Middle frontal gyrus (tissue), 1 donor: ENCODE measurements around the gene QSOX1.

ENCODE experiments used
- DNase-seq: peaks from one replicate; pipeline ENCODE4 v3.0.0-alpha.2; 2015; ENCODE audit warnings: low spot score; ENCODE audit errors: extremely low spot score

QSOX1 gene

DNA sequence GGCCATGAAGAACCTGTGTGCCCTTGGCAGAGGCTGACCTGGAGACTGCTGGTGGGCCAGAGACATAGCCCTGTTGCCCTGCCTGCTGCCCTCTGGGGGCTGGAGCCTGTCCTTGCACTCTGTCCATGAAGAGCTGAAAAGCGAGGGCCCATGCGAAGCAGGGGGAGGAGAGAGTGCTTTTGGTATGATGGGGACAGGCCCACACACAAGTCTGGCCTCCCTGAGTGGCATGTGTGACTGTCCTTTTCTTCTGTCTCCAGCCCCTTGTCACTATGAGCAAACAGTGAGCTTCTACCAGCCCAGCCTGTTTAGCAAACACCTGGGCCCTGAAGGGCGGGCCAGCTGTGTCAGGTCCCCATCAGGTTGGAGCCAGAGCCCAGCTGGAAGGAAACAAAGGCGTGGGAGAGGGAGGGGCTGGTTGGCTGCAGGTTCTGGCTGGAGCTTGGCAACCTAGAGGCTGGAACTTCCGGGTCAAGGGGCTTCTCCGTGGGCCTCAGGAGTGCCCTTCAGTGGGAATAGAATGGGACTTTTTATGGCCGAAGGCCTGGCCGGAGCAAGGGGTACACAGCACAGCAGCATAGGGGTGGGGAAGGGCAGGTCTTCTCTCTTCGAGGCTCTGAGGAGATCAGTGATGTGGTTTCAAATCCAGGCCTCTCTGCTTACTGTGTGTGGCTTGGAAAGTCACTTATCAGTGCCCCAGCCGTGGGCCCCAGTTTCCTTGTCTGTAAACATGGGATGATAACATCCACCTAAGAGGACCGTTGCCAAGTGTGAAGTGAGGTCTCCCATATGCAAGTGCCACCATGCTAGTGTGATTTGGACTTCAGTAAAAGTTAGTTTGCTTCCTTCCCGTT lies 14.3 kb downstream of the QSOX1 start:
- DNase-seq, result no peak

DNA sequence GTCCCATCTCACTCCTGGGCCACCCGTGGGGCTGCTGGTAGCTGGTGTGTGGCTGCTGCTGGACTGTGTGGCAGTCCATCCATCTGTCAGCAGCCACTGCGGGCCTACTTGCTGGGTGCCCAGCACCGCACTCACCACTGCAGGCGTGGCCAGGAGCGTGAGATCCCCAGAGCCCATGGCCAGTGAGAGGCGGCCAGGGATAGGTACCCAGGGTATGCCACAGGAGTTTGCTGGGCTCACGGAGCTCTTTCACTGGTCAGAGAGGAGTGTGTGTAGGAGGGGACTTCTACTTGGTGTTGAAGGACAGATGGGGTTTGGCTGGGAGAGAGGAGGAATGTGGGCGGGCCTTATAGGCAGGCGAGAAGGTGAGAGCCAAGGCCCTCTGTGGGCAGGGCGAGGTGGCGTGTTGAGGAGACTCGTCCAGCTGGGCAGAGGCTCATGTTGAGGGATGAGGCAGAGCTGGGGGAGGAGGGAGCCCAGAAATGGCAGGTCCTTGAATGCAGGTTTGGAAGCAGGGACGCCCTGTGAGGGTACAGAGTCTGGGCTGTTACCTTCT lies 15.0 kb downstream of the QSOX1 start:
- no peak for DNase-seq

DNA sequence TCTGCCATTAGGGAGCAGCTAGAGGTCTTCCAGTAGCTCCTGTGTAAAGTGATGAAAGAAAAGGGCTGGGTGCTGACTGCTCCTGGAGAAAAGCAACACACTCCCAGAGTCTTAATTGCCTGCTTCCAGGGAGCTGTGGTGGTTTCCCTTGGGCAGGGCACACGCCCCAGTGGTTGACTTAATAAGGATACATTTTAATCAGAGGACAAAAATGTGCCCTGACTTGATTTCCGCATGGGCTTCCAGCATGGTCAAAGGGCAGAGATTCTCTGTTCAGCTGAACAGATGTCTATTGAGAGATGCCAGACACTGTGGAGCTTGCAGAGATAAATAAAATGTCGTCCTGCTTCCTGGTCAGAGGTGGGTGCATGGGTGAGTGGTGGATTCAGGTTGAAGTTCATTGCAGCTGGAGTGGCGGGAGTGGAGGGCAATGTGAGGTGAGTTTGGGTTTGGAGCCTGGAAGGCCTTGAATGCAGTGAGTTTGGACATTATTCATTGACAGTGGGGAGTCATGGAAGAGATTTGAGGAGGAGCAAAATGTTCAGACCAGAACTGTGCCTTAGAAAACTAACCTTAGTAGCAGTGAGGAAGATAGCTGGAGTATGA lies 16.0 kb downstream of the QSOX1 start:
- DNase-seq, result no peak

DNA sequence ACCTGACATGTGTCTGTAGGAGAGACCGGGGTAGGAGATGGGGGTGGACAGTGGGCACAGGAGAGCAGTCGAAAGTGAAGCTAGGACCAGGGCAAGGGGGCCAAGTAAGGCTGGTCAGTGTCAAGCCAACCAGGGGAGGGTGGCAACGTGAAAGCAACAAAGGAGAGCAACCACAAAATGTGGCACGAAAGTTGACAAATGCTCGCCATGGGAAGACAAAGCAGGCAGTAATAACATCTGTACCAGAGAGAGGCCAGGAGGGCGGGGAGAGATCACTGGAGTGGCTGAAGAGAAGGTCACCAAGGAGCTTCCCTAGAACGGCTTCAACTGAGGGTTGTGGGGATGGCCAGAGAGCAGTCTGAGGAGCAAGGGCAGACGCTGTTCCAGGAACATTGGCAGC lies 17.0 kb downstream of the QSOX1 start:
- DNase-seq, result no peak

DNA sequence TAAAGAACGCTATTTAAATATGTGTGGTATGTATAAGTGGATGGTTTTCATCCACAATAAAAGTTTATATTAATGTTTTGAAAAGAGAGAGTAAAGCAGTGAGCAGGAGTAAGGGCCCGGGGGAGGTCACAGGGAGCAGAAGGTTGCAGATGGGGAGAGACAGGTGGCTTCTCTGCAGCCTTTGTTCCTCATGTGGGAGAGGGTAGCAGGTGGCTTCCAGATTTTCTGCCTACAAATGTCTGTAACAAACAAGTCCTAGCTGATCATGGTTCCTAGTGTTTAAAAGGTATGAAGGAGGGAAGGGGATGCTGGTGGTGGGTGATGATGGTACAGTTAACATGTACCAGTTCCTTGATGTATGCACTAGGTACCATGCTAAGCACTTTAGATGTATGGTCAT lies 18.8 kb downstream of the QSOX1 start:
- no peak for DNase-seq

- no peak for DNase-seq
Observed at GRCh38 chr1:180173952-180174351, 19.3 kb downstream of the QSOX1 start.

DNA sequence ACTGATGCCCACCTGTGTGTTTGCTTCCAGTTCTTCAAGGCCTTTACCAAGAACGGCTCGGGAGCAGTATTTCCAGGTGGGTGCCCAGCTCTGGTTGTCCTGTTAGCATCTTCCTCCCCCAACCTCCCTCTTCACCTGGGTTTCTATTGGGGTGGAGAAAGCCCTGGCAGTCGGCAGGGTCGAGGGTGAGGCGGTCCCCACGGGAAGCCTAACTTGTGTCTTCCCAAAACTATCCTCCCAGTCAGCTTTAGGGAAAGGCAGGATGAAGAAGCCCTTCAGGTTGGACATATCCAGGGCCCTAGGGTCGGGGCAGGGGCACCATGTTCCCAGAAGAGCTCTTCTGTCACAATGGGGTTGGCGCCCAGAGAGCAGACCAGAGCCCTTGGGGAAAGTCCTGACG lies 20.6 kb downstream of the QSOX1 start:
- DNase-seq, result no peak

- no peak for DNase-seq
Observed at GRCh38 chr1:180175806-180176205, 21.1 kb downstream of the QSOX1 start.

GRCh38 chr1:180176965-180177364 lies 22.3 kb downstream of the QSOX1 start:
- DNase-seq, result no peak

DNA sequence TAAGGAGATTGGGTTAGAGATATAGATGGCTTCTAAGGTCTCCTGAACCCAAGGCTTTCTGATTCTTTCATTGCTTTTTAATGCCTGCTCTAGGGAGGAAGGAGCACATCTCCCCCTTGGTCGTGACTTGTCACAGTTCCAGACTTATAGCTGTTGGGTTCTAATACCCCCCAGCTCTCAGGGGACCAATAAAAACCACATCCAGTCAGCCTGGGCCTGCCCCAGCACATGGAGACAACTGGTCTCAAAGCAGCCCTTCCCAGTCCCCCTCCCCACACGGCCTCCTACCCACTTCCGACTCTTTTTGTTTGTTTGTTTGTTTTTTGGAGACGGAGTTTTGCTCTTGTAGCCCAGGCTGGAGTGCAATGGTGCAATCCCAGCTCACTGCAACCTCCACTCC lies 23.3 kb downstream of the QSOX1 start:
- DNase-seq, result no peak

- DNase-seq, result peak; percentile 47
Observed at GRCh38 chr1:180178511-180179161, 24.0 kb downstream of the QSOX1 start.

- no peak for DNase-seq
Observed at GRCh38 chr1:180179162-180179957, 24.7 kb downstream of the QSOX1 start.

DNA sequence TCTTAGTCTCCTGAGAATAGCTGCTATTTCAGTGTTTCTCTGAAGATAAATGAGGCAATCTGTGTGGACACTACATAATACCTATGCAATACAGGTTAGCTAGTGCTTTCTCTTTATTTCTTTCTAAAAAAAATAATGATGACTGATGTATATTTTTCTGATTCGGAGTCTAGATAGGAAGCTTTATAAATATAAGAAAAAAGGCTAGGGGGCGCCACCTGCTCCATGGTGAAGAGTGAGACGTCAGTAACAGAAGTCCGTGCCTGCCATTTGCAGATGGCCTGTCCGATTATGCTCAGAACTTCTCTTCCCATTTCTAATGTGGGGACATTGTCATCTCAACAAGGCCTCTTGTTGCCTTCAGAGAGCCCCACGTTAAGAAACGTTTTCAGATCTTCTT lies 26.4 kb downstream of the QSOX1 start:
- no peak for DNase-seq

- no peak for DNase-seq
Observed at GRCh38 chr1:180181996-180182642, 27.4 kb downstream of the QSOX1 start.

DNA sequence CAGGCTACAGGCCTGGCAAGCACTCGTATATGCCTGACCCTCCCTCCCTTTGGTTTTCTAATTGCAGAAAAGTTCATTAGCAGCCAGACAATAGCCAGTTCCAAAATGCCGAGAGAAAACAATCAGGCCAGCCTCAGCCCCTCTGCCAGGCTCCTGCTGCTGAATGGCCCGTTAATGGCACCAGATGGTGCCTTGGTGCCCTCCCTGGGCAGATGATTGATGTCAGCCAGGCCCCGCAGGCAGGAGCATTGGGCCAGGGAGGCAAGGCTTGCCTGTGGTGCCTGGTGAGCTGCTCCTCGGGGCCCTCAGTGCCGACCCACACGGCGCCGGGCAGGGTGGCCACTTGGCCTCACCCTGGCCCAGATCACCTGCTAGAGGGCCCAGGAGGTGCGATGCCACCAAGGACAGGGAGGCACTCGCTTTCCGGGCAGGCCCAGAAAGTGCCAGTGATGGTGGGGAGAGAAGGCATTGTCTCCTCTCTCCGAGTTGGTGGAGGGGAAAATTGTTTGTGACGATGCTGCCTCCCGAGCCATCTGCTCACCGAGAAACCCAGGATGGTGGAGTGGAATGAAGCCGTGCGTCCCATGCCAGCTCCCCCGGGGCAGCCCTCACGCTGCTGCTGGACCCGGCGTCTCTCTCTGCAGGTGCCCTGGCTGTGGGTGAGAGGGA lies 28.1 kb downstream of the QSOX1 start:
- no peak for DNase-seq

DNA sequence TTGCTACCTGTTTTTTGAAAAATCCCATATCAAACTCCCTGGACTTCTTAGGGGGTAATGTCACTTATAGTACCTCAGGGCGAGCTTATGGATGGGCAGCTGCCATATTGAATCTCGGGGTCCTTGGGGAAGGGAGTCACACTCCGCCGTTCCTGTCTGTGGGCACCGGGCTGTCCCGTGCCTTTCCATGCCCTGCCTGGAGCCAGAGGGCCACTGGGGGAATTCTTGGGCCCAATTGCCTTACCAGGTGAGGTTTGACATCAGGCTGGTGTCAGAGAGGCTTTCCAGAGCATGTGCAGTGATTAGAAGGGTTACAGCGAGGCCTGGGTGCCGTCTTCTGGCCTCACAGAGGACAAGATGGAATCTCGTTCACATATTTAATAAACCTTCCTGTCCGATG lies 28.8 kb downstream of the QSOX1 start:
- DNase-seq, result no peak

DNA sequence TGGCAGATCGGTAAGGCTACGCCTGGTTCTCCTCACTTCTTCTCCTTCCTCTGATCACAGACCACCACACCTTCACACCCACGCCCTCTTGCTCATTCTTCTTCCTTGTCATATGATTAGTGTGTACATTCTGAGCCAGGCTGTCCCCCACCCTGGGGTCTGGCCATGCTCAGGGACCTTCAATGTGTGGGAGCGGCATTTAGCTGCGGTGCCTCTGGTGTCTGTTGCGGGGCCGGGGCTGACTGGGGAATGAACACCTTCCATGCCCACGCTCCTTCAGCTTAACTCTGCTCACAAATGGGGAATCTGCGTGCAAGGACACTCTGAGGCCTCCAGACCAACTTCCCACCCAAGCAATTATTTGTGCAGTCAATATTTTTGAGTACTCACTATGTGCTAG lies 29.4 kb downstream of the QSOX1 start:
- no peak for DNase-seq

DNA sequence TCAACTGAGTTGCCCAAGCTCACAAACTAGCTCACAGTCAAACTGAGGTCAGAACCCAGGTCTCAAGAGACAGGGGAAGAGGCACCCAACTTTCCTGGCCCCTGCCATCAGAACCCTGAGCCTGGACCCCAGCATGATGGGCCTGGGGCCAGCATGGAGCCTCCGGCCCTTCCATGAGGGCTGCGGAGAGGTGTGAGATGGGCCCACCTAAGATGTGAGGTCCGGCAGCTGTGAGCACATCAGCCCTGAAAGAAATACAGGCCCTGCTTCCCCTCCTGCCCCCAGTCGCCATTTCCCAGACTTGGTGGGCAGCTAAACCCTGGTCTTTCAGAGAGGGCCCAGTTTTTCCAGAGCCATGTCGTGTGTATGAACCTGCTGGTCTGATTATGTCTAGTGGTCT lies 30.6 kb downstream of the QSOX1 start:
- no peak for DNase-seq

DNA sequence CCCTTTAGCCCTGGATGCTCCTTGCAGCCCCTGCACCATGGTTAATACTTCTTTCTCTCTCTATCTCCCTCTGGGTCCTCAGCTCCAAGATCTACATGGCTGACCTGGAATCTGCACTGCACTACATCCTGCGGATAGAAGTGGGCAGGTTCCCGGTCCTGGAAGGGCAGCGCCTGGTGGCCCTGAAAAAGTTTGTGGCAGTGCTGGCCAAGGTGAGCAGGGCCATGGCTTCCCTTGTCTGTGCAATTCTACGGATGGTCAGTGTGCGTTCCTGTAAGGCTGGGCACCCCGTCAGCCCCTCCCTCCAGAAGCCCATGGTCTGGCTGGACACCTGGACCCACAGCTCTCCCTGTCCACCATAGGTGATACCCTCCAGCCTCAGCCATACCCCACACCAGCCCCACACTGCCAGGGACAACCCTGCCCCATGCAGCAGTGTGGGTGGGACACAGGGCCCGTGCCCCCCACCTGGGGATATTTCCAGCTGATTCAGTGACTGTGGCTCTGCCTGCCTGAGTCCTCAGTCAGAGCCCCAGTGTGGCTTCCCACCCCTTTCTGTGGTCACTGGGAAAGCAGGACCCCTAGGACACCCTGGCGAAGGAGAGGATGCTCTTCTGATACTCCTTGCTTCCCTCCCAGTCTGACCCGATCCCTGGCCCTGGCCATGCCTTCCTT lies 31.4 kb downstream of the QSOX1 start:
- no peak for DNase-seq

GRCh38 chr1:180186831-180187230 lies 32.2 kb downstream of the QSOX1 start:
- DNase-seq, result no peak
